ENCODE measurements around the gene STK40. TPM values are rescaled to one million over a fixed set of nuclear protein-coding genes. Genes with fewer than 3 reads are reported as not detected.

STK40 gene
- total RNA-seq, 1 donor from 2014 or later = 17.9 TPM

GRCh38 chr1:36309397-36309796 lies 76.3 kb downstream of the STK40 start:
- no peak for DNase-seq

GRCh38 chr1:36307601-36308330 lies 78.0 kb downstream of the STK40 start:
- DNase-seq = no peak

GRCh38 chr1:36306902-36307456 lies 78.7 kb downstream of the STK40 start:
- peak; percentile 89 for DNase-seq

GRCh38 chr1:36306210-36306901 lies 79.4 kb downstream of the STK40 start, which contains the start of gene SH3D21:
SH3D21 (plus strand) TSS chr1:36306368; CDS start chr1:36306421, 53 bp downstream.
- no peak for DNase-seq

- no peak for DNase-seq
These were observed 79.9 kb downstream of the STK40 start for GRCh38 chr1:36305915-36306209.

GRCh38 chr1:36304970-36305914 lies 80.5 kb downstream of the STK40 start:
- no peak for DNase-seq

- DNase-seq = no peak
These were observed 81.2 kb downstream of the STK40 start for GRCh38 chr1:36304521-36304920.

- DNase-seq = no peak
These were observed 81.9 kb downstream of the STK40 start for GRCh38 chr1:36303650-36304360.

- DNase-seq = no peak
These were observed 82.5 kb downstream of the STK40 start for GRCh38 chr1:36303244-36303643.

GRCh38 chr1:36301220-36301619 lies 84.5 kb downstream of the STK40 start:
- no peak for DNase-seq

GRCh38 chr1:36300526-36300925 lies 85.2 kb downstream of the STK40 start:
- DNase-seq = no peak

- DNase-seq = no peak
These were observed 87.1 kb downstream of the STK40 start for GRCh38 chr1:36298640-36299039.

- no peak for DNase-seq
These were observed 88.7 kb downstream of the STK40 start for GRCh38 chr1:36297062-36297461.

GRCh38 chr1:36295390-36295789 lies 90.3 kb downstream of the STK40 start:
- no peak for DNase-seq

Small RNAs within 50 kb of the gene (small RNA-seq; reads per million reads assigned to genes)
- gene RNU4-27P (ENCODE audit: low replicate concordance) = not detected
- gene SNORA63C (ENCODE audit: low replicate concordance) = 0.66 reads per million, percentile 71 among the genes with 10 or more reads in this experiment

Other genes with a start within 250 kb of the STK40 start
- gene TRAPPC3, start 236.4 kb downstream of the STK40 start, total RNA-seq = 35.7 TPM
- gene MAP7D1, start 229.8 kb downstream of the STK40 start, total RNA-seq = 49.6 TPM
- gene THRAP3, start 161.5 kb downstream of the STK40 start, total RNA-seq = 77.5 TPM
- 16.9 TPM for gene SH3D21, start 79.6 kb downstream of the STK40 start, total RNA-seq
- 26.4 TPM for gene EVA1B, start 62.3 kb downstream of the STK40 start, total RNA-seq
- gene LSM10, start 12.0 kb upstream of the STK40 start, total RNA-seq = 7.3 TPM
- 10.4 TPM for gene OSCP1, start 64.5 kb upstream of the STK40 start, total RNA-seq
- gene MRPS15, start 78.5 kb upstream of the STK40 start, total RNA-seq = 33.2 TPM
- 21.7 TPM for gene CSF3R, start 97.0 kb upstream of the STK40 start, total RNA-seq